HG03457 (cell line): ENCODE measurements around the gene MYO5C.
A peak's percentile ranks its signal among the peaks of the same experiment; 100 is the strongest.

ENCODE experiments used
- ATAC-seq: cut with Tn5 transposase; IDR thresholded peaks from one replicate; pipeline ENCODE4 v1.9.1; 2021; ENCODE audit warnings: moderate number of reproducible peaks; ENCODE audit not compliant: unreplicated experiment

MYO5C gene

DNA sequence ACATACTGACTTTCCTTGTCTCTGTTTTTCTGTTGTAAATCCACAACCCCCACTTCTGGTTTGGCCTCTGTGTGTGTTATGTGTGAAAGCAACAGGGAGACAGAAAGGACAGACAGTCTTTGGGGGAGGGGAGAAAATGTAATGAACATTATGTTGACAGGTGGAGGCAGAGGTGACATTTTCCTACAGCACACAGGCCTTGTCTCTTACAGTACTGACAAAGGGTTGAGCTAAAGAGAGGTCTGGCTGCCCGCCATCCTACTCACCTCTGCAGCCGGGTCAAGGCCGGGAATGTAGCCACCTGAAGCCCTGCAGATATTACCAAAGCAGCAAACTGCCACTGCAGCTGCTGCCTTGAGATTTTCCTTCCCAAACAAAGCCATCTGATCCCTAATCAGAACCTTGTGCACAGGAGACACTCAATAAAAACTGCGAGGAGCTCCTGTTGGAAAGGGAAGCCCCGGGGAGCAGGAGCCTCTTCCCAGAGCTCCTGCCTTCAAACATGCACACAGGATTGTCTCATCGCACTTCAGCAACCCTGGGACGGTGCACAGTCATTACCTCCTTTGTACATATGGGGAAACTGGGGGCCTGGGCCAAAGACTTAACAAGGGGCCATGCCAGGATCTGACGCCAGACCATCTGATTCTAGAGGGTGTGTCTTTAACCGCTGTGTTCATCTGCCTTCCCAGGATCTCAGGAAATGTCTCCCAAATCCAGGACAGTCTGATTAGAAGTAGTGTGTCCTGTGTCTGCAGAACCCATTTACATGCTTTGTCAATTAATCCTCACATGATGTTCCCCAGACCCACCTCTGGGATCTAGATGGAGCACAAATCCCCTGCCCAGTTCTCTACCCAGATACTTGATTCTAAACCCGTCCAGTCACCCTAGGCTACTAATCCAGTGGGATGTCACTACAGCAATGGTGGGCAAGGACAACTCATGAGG lies 14.2 kb downstream of the MYO5C start:
- ATAC-seq, result no peak

- no peak for ATAC-seq
Measured at GRCh38 chr15:52280326-52281084, 15.1 kb downstream of the MYO5C start.

- ATAC-seq, result no peak
Measured at GRCh38 chr15:52278636-52279367, 16.8 kb downstream of the MYO5C start.

DNA sequence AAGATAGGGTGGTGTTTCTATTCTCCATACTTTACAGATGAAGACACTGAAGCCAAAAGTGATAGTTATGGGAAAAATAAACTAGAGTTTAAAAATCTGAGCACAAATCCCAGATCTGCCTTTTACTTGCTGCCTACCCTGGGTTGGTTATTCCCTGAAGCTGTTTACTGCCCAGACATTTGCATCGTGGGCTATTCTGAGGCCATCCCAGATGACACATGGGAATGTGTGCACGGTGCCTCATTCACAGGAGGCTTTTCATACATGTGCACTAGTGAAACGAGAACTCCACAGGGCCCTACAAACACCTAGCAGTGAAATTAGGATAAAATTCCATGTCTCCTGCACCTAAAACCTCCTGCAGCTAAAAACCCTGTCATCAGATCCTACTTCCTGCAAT lies 17.5 kb downstream of the MYO5C start:
- ATAC-seq, result no peak

GRCh38 chr15:52277575-52277974 lies 18.0 kb downstream of the MYO5C start:
- no peak for ATAC-seq

GRCh38 chr15:52276256-52276770 lies 19.3 kb downstream of the MYO5C start:
- no peak for ATAC-seq

GRCh38 chr15:52263563-52264282 lies 31.9 kb downstream of the MYO5C start:
- no peak for ATAC-seq

GRCh38 chr15:52262364-52262763 lies 33.2 kb downstream of the MYO5C start:
- no peak for ATAC-seq

DNA sequence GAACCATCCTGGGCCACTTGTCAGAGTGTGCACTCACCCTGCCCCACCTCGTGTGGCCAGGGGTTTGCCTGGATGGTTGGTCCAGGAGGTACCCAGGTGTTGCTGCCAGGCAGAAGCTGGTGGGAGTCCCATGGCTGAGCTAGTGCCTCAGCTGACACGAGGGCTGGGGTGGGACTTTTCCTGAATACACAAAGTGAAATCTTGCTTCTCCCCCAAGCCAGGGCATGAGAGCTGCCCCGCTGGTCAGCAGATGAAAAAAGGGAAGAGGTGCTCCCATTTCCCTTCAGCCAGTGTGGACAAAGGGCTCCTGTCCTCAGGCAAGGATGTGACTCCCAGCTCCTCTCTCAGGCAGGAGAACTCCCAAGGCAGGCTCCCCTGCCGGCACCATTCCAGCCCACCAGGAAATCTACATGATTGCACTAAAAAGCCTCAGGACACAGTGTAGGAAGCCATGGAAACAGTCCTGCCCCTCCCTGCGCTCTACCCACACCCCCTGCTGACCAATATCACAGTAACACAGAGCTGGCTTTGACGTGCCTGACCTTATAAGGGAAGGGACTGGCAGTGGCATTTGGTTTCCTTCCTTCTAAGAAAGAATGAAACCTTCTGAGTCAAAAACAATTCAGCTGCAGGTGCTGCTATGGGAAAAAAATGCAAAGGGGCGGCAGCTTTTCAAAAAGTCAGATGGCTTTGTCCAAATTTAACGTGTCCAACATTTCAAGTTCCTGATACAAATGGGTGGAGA lies 33.9 kb downstream of the MYO5C start:
- peak; percentile 99 for ATAC-seq

- ATAC-seq, result no peak
Measured at GRCh38 chr15:52261026-52261425, 34.6 kb downstream of the MYO5C start.

- no peak for ATAC-seq
Measured at GRCh38 chr15:52259503-52259902, 36.1 kb downstream of the MYO5C start.

DNA sequence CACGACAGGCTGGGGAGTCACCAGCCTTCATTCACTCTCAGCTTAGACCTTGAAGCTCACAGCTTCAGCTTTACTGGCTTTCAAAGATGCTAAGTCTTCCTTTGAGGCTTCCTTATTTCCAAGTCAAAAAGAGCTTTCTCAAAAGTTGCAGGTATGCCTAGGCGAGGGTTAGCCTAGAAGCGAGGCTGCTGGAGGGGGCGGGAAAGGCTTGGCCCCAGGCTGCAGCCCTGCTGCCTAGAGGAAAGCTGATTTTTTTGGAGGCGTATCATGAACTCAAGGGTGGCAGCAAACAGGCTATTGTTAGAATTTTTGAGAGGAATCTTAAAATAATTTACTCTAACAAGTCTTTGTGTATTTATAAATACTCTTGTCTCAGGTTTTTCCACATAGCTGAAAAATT lies 37.1 kb downstream of the MYO5C start:
- no peak for ATAC-seq

GRCh38 chr15:52257734-52258062 lies 37.9 kb downstream of the MYO5C start:
- no peak for ATAC-seq

DNA sequence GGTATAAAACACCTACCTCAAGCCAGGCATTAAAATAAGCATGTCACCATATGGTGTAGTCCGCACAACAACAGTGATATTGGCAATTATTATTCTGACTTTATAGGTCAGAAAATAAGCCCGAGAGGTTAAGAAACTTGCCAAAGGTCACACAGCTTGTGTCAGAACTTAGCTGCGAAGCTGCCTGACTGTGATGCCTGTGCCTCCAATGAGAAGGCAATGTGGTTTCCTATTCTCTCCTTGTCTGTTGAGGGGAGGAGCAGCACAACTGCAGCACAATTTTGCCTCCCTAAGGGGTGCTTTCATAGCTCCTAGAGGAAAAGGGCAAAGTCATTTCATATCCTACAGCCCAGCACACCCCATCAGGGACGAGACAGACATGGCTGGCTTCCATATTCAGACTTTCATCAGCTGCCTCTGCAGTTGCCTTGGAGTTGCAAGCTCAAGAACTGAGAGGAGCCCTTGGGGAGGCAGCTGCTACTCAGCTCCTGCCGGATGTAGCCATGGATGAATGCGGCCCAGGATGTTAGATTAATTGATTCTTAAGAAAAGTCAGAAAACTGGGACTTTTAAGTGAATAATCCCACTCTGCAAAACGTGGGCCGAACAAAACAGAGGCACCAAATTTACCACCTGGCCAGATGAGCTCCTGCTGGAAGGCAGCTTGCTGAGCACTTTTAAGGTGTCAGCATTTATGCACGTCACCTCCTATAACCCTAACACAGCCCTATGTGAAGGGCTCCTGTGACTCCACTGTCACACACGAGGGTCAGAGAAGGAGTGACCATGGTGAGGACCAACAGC lies 38.5 kb downstream of the MYO5C start:
- no peak for ATAC-seq

DNA sequence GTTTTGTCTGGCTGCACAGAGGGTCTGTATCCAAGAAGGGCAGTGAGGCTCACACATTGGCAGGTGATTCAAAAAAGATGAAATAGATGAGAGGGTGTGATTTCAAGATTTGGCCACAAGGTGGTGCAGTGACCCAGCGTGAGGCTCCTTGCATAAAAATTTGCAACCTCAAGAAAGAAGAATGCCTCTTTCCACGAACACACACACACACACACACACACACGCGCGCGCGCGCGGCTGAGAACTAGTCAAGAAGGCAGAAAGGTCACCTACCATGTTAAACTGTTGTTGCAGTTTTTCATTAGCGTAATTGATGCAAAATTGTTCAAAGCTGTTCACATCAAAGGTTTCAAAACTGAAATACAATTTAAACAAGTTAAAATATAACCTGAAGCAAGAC lies 39.2 kb downstream of the MYO5C start:
- no peak for ATAC-seq

GRCh38 chr15:52255935-52256334 lies 39.7 kb downstream of the MYO5C start:
- ATAC-seq, result no peak

GRCh38 chr15:52255008-52255407 lies 40.6 kb downstream of the MYO5C start:
- ATAC-seq, result no peak

DNA sequence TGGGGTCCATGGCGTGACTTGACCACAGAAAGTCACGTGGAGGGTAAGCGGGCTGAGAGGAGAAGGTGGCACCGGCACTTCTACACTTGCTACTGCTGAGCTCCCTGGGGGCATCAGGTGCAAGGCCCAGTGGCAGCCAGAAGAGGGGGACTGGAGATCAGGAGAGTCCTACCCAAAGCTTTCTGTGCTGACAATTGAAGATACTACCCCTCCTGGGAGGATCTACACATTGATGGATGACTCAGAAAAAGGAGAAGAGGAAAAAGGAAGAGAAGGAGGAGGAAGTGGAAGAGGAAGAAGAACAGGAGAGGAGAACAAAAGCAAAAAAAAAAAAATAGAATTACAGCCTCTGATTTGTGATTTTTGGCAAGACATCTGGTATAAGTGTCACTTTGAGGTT lies 41.2 kb downstream of the MYO5C start:
- no peak for ATAC-seq

DNA sequence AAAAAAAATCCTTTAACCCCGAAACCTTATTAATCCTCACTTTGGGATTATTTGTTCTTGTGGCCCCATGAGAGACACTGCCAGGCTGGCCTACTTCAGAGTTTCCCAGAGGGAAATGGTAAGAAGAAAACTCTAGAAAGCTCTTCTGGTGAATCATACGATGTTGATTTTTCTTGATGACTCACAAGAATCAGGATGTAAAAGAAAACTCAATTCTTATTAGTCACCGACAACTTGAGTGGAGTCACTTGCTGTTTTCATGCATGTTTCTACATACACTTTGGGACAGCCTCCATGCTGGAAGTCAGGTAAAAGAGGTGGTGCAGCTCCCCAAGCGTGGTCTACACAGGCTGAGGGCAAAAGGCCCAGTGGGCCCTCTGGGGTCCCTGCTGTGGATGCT lies 42.8 kb downstream of the MYO5C start:
- ATAC-seq, result no peak
